Fibroblast of lung (primary cell): ENCODE measurements around the gene LPIN3.

Source experiments
- CTCF ChIP-seq, 2 donors: IDR thresholded peaks in 1 of 2; conservative IDR thresholded peaks in 1 of 2; 1 replicate in 1 of 2; 2 replicates in 1 of 2; pipeline ENCODE4 v1.5.1; 2011 to 2012; ENCODE audit warnings: low read length in 2 of 2, control low read depth in 1 of 2, inconsistent platforms in 1 of 2, low read depth in 1 of 2, mild to moderate bottlenecking in 1 of 2
- EZH2 ChIP-seq: IDR thresholded peaks from 2 replicates; pipeline ENCODE4 v1.5.1; 2012; ENCODE audit warnings: low read length, control low read depth, mild to moderate bottlenecking; ENCODE audit errors: missing control alignments

DNA sequence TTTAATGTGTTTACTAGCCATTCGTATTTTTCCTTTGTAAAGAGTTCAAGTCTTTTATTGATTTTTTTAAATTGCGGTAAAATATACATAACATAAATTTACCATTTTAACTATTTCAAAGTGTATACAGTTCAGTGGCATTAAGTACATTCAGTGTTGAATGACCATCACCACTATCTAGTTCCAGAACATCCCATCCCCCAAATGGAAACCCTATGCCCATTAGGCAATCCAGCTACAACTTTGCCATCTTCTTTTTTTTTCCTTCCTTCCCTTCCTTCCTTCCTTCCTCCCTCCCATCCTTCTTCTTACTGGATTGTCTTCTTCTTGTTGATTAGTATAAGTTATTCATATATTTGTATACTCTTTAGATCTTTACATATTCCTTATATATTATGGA lies 8.6 kb downstream of the LPIN3 start:
- no peak for TF ChIP-seq CTCF (conservative IDR thresholded peaks at IDR 0.05 in 1 of 2, IDR thresholded peaks at IDR 0.05 in 1 of 2; ENCODE audit: low read depth in 1 of 2, low read length in 2 of 2)
- TF ChIP-seq EZH2 = no peak
